Head of caudate nucleus (tissue), 42 donors: ENCODE results near the gene TRIM15.
"Not testable (repeated sequence)": the region's sequence is repeated elsewhere in the genome, so short reads cannot be mapped to it uniquely, and the experiment has no call there.

ENCODE experiments used
- DNase-seq, 42 donors: peaks; one replicate each; pipeline versions ENCODE4 v3.0.0 to v3.0.0-alpha.2; 2020 to 2021; ENCODE audit warnings: mixed read lengths in 7 of 42
- intact Hi-C: fragments of 100-400 bp; cut with DNase I; formaldehyde crosslinking; loops from one replicate; pipeline ENCODE4 v1.15.0; 2022

Gene TRIM15

GRCh38 chr6:30163090-30163917 lies at the start of gene TRIM15:
Gene TRIM15 (plus strand): TSS chr6:30163546. CDS start chr6:30163685, 139 bp downstream.
- intact Hi-C loops = no loop called here
- no peak for DNase-seq

GRCh38 chr6:30113841-30114240 lies 49.5 kb upstream of the TRIM15 start:
- no peak for DNase-seq
- intact Hi-C loops = no loop called here

GRCh38 chr6:30116724-30117123 lies 46.6 kb upstream of the TRIM15 start:
- intact Hi-C loops = no loop called here

GRCh38 chr6:30118691-30119090 lies 44.7 kb upstream of the TRIM15 start:
- DNase-seq, intact Hi-C loops: not testable (repeated sequence)

More at GRCh38 chr6:30116724-30117123, 46.6 kb upstream of the TRIM15 start:
- no peak for DNase-seq

GRCh38 chr6:30121446-30122366 lies 41.6 kb upstream of the TRIM15 start:
- intact Hi-C loops = no loop called here
- no peak for DNase-seq

- intact Hi-C loops = no loop called here
- no peak for DNase-seq
Measured at GRCh38 chr6:30122515-30122914, 40.8 kb upstream of the TRIM15 start.

- DNase-seq = no peak
- intact Hi-C loops = no loop called here
Measured at GRCh38 chr6:30127238-30128093, 35.9 kb upstream of the TRIM15 start.

- intact Hi-C loops = no loop called here
Measured at GRCh38 chr6:30129265-30130178, 33.8 kb upstream of the TRIM15 start.

GRCh38 chr6:30130179-30130679 lies 33.1 kb upstream of the TRIM15 start:
- no peak for DNase-seq
- intact Hi-C loops = no loop called here

More at GRCh38 chr6:30129265-30130178, 33.8 kb upstream of the TRIM15 start:
- DNase-seq = no peak

GRCh38 chr6:30130887-30131862 lies 32.2 kb upstream of the TRIM15 start:
- intact Hi-C loops = no loop called here
- peak; percentile 8 to 87 (median 66) for DNase-seq

GRCh38 chr6:30131947-30132497 lies 31.3 kb upstream of the TRIM15 start:
- intact Hi-C loops = no loop called here
- DNase-seq = no peak

- DNase-seq = no peak
- intact Hi-C loops = no loop called here
Measured at GRCh38 chr6:30135147-30135546, 28.2 kb upstream of the TRIM15 start.

- intact Hi-C loops = no loop called here
- no peak for DNase-seq
Measured at GRCh38 chr6:30135757-30136156, 27.6 kb upstream of the TRIM15 start, which contains the start of gene TRIM40. Gene TRIM40 (plus strand): TSS chr6:30136140. CDS start chr6:30137037, 897 bp downstream.

GRCh38 chr6:30136570-30137286 lies 26.6 kb upstream of the TRIM15 start:
- intact Hi-C loops = no loop called here
- DNase-seq = no peak

GRCh38 chr6:30140240-30140639 lies 23.1 kb upstream of the TRIM15 start:
- DNase-seq, intact Hi-C loops: not testable (repeated sequence)

GRCh38 chr6:30142665-30143064 lies 20.7 kb upstream of the TRIM15 start:
- DNase-seq = no peak
- intact Hi-C loops = no loop called here
